GM21423 (cell line): Measurements from ENCODE around the gene SARNP.
A peak's percentile ranks its signal among the peaks of the same experiment; 100 is the strongest.
"Not testable (repeated sequence)": the region's sequence is repeated elsewhere in the genome, so short reads cannot be mapped to it uniquely, and the experiment has no call there.

Source experiments
- ATAC-seq: cut with Tn5 transposase; IDR thresholded peaks from one replicate; pipeline ENCODE4 v1.9.1; 2021; ENCODE audit warnings: mild to moderate bottlenecking, moderate library complexity; ENCODE audit not compliant: unreplicated experiment

The SARNP gene

DNA sequence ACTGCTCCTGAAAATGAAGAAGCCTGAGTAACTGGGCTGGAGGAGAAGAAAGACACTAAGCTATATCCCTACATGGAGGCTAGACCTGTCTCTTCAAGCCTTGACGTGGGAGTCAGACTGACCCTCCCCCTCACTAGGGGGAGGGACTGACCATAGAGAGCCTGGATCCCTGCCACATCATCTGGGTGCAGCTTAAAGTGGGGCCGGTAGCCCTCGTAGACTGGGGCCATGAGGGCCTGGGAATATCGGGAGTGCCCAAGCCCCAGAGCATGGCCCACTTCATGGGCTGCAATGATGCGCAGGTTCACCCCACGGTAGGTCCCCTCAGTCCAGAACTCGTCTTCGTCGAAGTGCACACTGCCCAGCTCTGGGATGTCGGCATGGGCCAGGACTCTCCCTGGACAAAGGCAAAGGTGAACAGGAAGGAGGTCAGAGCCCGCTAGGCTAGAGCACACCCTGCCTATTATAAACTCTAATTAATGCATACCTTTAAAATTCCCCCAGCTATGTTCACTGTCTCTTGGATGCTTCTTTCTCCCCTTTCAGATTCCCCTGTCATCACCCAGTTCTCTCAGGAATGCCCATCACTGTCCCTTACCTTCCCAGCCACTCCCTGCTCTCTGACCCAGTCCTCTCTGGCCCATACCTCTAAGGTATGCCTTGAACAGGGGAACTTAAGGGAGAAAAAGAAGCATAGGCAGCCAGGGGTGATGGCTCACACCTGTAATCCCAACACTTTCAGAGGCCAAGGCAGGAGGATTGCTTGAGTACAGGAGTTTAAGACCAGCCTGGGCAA, 22.0 kb upstream of the SARNP start:
- ATAC-seq = no peak

DNA sequence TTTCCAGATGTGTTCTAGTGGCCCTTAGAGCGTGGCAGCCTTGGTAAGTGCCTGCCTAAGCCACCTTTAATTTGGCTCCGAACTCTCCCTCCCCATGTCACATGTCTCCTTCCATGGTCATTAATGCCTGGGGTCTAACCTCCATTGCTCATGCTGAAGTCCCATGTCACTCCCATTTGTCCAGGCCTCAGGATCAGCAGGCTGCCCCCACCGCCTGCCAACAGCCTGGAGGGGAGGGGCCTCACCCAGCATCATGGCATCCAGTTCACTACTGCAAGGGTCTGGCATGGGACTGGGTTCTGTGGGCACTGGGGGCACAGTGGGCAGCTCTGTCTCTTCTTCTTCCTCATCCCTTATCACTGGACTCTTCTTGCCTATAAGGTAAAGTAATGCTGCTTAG, 20.8 kb upstream of the SARNP start:
- ATAC-seq = no peak

DNA sequence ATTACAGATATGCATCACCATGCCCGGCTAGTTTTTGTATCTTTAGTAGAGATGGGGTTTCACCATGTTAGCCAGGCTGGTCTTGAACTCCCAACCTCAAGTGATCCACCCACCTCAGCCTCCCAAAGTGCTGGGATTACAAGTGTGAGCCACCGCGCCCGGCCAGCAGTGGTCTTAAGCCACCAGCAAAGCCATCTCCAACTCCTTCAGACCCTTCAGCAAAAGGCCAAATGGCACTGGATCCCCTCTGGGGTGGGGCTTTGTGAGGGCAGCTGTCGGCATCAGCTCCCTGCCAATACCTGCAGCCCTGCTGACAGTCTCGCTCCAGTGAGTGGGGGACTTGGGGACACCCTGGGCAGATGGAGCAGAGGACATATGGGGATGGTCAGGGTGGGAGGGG, 16.9 kb upstream of the SARNP start:
- not testable (repeated sequence) for ATAC-seq

DNA sequence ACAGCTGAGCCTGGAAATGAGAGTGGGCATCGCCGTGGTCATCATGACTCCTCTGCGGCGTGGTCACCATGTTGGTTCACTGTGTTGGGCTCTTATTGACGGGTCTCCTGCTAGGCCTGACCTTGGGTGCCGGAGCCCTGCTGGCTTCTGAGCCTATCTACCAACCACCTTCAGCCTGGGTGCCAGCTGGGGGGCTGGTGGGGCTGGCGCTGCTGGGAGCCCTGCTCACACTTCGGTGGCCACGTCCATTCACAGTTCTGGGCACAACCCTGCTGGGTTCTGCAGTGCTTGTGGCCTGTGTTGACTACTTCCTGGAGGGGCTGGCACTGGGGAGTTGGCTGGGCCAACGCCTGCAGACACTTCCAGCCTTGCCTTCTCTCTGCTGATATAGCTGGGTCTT, 15.5 kb upstream of the SARNP start:
- ATAC-seq = no peak

DNA sequence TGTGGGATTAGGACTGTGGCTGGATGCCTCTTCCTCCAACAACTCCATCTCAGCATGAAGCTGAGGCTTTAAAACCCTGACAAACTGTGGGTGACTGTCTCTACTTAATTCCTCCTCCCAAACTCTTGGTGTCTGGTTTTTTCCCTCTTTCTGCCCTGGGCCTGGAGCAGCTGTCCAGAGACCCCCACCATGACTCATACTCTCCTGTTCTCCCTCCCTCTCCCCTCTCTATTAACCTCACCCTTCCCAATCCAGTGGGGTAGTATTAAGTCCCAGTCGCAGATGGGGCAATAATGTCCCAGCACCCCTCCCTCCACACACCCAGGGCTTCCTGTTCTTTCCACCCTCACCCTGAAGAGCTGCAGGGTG, 13.9 kb upstream of the SARNP start:
- ATAC-seq = no peak

DNA sequence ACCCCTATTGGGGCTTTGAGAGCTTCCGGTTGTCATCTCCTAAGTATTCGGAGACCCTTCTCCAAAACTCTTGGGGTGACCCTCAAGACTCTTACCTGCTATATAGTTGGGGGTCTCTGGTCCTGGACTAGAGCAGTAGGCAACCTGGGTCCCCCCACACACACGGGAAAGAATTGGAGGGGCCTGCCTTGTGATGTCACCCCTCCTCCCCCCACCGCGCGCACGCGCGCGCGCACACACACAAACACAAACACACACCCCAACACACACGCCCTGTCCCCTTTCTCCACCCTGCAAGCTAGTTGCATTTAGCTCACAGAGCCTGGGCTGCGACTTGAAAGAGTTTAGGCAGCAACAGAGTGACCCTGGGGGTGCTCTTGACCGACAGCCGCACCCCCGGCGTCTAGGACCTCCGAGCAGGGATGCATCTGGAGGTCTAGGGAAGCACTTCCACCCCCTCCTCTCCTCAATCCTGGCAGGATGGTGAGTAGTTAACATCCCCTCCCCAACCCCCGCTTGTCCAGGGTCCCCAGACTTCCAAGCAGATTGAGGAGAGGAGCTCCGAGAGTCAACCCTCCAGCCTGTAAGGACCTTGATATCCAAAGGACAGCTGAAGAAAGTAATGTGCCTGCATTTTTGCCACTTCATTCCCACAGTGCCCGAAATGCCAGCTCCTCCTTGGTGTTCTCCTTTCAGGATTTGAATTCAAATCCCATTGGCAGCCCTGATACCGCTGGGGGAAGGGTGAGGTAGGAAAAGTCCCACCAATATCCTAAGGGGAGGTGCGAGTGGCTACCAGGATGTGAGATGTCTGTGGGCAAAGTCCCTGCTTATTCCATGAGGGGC, 13.3 kb upstream of the SARNP start:
- peak; percentile 23 for ATAC-seq

DNA sequence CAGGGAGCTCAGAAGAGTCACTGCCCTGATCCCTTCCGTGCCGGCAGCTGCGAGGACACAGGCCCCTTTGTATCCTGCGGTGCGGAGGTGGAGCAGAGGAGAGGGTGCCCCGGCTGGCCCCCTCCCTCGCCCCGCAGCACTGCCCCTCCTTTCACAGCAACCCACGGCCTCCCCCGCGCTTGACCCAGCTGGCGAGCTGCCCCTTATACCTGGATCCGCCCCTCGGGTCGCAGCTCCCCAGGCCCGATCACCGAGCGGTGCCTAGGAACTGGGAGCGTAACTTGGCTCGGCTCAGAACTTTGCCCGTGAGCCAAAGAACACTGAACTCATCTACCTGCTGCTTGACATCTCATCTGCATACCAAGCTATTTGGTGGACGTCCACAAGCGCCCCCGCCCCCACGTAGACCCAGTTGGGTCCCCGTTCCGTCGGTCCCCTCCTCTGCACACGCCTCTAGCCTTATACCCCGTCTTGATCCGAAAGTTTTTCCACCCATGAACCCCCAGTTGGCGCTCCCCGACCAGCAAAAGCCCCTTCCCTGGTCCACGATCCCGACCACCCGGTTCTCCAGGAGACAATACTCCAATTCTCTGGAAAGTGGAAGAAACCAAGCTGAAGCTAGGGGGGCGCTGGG, 12.6 kb upstream of the SARNP start:
- ATAC-seq = peak; percentile 14

DNA sequence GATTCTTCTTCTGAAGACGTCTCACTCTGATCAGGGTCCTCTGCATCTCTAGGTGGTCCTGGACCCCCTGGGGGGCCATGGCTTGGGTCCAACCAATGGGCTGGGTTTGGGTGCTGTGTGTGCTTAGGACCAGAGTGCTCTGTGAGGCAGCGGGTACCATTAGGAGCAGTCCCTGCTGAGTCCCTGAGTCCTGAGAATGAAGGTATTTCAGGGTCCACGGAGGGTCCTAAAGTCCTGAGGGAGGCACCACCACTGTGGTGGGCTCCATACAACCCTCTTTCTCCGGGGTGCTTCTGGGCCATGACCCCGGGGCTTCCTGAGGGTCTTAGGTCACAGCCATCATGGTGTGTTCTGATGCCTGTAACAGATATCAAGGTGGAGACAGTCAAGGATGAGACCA, 10.8 kb upstream of the SARNP start:
- ATAC-seq = no peak

DNA sequence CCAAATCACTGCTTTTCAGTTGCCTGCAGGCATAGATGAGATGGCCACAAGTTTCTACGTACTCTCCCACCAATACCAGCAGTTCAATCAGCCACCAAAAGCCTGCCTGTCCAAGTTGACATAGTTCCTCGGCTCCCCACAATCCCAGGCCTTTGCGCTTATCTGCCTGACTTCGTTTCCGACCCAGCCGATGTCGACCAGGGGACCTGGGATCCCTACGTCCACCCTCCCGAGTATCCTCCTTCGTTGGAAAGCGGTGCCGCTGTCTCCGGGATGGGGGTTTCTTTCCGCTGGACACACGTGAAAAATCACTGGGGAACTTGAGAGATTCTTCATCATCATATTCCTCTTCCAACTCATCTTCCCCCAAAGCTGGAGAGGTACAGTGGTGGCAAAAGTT, 10.3 kb upstream of the SARNP start:
- no peak for ATAC-seq

DNA sequence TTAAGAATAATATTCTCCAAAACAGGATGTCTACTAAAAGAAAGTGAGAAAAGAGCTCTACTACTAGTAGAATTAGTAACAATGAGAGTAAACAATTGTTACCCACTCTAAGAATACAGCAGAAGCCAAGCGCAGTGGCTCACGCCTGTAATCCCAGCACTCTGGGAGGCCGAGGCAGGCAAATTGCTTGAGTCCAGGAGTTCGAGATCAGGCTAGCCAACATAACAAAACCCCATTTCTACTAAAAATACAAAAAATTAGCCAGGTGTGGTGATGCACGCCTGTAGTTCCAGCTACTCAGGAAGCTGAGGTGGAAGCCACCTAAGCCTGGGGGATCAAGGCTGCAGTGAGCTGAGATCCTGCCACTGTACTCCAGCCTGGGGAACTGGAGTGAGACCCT, 7.2 kb upstream of the SARNP start:
- no peak for ATAC-seq

DNA sequence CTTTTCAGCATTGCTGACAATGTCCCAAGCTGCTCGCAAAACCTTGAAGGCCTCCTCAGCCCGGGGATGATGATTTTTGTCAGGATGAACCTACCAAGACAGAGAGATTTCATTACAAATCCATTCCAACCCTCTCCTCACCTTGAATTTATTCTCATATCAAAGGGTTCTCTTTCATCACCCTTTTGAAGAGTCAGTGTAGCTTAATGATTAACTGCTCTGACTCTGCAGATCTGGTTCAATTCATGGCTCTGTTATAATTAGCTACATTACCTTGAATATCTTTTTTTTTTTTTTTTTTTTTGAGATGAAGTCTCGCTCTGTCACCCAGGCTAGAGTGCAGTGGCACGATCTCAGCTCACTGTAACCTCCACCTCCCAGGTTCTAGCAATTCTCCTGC, 5.9 kb upstream of the SARNP start:
- ATAC-seq = no peak

DNA sequence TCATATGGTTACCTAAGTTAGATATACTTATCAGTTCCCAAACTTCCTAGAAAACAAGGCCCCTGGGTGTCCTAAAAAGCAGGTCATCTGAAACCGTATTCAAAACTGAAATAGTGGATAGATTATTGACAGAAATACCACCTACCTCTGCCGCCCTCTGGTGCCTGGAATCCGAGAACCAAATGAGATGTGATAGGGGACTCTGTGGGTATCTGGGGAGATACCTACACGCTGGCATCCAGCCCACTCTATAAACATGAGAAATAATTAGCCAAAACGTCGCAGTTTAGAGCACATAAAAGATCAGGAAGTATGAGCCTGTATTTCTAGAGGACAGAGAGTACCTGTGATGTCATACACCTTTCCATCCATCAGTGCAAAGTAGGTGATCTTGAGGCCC, 4.7 kb upstream of the SARNP start:
- no peak for ATAC-seq

DNA sequence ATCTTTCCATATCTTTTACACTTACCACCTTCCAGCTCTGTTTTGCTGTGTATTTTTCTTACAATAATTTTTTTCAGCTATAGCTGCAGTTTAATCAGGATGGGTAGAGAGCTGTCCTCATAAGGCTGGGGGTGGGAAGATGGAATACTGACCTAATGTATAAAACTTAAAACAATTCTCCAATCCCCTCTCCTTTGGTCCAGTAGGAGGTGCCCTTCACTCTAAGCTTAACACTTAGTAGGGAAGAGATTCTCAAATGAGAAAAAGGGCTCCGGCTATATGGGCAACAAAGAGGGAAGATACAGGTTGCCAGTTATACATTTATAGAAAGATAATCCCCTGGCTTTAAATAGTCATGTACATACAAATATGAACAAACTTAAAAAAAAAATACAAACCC, 3.2 kb upstream of the SARNP start:
- no peak for ATAC-seq

DNA sequence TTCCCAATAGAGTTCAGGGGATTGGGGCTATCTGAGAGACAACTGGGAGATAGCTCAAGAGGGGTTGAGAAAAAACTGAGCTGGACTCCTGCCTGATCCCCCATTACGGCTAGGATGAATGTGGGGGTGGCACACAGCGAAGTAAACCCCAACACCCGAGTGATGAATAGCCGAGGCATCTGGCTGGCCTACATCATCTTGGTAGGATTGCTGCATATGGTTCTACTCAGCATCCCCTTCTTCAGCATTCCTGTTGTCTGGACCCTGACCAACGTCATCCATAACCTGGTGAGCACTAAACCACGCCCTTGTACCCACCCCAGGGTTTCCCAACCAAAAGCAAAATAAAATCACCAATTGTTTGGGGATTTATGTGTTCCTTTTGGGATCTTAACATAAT, 1.4 kb upstream of the SARNP start:
- no peak for ATAC-seq

DNA sequence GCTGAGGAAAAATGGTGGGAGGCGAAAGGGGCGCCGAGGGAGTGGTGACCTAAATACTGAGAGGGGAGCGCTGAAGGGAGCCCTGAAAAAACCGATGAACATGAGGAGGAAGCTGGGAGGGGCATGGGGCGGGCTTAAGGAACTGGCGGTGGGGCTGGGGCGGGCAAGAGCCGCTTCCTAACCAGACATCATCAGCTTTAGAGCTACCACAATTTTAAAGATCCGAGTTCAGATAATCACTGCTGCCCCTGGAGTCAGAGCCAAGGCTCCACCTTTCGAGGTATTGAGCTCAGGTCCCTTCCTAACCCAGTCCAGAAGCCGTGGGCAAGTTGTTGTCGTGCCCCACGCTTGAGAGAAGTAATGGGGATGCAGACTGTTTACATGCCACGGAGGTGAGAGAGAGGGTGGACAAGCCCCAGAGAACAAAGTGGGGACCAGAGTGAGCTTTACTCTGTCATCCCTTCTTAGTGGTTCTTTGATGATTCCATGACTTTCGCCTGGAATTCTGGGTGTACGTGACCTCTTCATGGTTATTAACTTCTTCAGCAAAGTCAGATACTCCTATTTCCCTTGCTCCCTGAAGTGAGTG, 710 bp upstream of the SARNP start:
- ATAC-seq = peak; percentile 22

DNA sequence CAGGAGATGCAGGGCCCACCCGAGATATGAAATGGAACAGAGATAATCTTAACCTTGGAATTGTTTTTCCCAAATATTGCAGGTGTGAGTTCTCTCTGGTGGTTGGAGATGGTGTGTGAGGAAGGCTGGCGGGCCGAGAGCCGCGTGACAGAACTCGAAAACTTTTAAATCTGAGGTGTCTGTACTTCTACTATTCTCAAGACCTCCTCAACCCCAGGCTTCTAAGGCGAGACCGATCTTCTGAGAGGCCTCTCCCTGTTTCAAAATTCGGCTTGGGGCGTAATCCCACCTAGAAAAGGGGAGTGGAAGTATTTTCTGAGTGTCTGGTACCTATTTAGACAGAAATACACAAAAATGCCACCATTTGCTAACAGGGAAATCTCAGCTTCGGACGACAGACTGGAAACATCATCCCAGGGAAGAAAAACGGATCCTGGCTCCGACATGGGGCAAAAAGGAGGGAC, 611 bp downstream of the SARNP start:
- ATAC-seq = no peak

DNA sequence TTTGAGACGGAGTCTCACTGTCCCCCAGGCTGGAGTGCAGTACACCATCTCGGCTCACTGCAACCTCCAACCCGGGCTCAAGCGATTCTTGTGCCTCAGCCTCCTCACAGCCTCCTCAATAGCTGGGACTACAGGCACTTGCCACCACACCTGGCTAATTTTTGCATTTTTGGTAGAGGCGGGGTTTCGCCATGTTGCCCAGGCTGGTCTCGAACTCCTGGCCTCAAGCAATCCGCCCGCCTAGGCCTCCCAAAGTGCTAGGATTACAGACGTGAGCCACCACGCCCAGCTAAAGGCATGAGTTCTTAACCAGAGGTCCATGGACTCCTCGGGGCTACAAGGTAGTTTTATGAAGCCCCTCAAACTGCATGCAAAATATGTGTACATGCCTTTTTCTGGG, 2.1 kb downstream of the SARNP start:
- ATAC-seq = no peak

DNA sequence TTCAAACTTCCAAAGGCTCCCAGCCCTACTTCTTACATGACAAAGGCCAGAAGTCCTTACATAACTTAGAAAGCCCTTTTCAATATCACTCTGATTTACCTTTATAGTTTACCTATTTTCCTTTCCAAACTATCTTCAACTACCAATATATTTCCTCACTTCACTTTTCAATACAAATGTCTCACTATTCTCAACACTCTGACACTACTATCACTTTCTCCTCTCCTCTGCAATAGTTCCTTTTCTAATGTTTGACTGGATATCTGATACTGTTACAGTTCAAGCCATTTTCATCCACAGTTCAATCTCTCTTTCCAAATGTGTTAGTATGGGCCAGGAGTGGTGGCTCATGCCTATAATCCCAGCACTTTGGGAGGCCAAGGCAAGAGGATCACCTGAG, 3.3 kb downstream of the SARNP start:
- no peak for ATAC-seq

DNA sequence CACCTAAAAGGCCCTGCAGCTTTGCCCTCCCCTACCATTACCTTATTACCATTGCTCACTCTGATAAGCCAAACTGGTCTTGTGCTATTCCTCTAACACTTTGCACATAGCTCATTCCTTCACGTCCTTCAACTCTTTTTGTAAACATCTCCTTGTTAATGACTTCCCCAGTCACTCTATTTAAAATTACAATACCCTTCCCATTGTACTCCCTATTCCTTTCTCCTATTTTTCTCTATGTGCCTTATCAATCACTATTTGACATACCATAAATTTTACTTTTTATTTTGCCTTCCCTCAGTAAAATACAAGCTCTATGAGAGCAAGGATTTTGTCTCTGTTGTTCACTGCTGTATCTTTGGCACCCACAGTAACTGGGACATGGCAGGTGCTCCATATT, 5.4 kb downstream of the SARNP start:
- no peak for ATAC-seq

DNA sequence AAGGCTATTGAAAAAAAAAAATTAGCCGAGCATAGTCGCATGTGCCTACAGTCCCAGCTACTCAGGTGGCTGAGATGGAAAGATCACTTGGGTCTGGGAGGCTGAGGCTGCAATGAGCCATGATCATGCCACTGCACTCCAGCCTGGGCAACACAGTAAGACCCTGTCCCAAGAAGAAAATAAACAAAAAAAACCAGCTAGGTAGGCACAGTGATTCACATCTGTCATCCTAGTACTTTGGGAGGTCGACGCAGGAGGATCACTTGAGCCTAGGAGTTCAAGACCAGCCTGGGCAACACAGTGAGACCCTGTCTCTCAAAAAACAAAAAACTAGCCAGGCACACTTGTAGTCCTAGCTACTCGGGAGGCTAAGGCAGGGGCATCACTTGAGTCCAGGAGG, 8.2 kb downstream of the SARNP start:
- no peak for ATAC-seq

DNA sequence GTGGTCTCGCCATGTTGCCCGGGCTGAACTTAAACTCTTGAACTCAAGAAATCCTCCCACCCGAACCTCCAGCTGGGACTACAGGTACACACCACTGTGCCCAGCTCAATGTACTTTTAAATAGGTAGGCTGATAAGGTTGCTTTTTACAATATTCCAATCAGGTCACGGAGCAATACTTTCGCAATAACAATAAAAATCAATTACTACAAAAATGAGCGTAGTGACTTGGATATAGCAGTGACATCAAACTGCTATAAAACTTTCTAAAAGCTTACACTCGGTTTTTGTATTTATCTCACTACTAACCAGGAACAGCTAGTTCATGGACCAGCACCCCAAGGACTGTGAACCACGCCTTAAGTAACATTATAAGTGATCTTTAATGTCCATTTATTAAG, 10.5 kb downstream of the SARNP start:
- no peak for ATAC-seq

DNA sequence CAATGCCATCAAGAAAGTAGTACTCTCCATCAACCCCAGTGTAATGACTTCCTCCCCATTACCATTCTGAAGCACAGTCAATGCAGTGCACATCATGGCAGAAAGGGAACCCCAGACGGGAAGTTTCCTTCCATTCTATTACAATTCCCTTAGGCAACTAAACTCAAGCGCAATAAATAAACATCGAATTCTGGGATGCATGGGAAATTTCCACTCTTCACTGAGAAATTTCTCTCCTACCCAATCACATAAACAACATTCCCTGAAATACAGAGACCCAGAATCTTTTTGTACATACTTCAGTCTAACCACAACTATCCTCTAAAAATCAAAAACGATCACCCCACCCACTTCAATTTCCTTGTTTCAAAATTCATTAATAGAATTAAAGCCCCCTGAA, 20.0 kb downstream of the SARNP start:
- no peak for ATAC-seq
